HG03520 (cell line): Measurements from ENCODE around the gene CDK17.
"Not testable (repeated sequence)": the region's sequence is repeated elsewhere in the genome, so short reads cannot be mapped to it uniquely, and the experiment has no call there.

Source experiments
- ATAC-seq: cut with Tn5 transposase; IDR thresholded peaks from one replicate; pipeline ENCODE4 v1.9.1; 2021; ENCODE audit warnings: mild to moderate bottlenecking, moderate library complexity; ENCODE audit not compliant: unreplicated experiment

The CDK17 gene

DNA sequence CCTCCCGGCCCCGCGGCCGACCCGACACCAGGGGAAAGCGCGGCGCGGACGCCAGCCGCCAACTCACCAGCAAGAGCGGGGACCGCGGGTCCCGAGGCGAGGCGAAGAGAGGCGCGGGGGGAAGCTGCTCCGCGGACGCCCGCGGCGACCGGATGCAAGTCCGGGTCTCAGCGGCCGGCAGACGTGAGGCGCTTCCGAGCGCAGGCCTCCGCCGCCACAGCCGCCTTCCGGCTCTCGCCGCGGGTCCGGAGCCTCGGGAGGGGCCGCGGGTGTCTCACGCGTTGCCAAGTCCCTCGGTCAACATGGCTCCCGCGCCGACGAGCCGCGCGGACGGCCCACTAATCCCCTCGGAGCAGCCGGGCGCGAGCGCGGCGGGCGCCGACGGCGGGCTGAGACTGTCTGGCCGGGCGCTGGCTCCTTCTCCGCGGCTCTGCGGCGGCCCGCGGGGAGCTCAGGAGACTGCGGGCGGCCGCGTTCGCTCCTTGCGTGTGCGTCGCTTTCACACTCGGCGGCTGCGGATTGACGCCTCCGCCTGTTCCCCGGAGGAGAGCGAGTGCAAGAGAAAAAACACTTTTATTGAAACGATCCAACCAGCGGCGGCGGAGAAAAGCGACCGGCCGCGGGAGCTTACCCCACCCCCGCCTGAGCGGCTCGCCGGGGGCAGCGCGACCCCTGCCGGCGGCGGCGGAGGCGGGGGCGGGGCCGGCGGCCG is at the start of gene CDK17:
Gene CDK17, minus strand, starts transcription at position 521 of the 712 bp plus-strand sequence. CDS start 65,603 bp downstream, outside the sequence.
- ATAC-seq, result peak; percentile 39

GRCh38 chr12:96448300-96448699 is 48.1 kb upstream of the CDK17 start:
- ATAC-seq, result no peak

GRCh38 chr12:96447256-96447655 is 47.0 kb upstream of the CDK17 start:
- no peak for ATAC-seq

GRCh38 chr12:96445691-96446583 is 45.7 kb upstream of the CDK17 start:
- ATAC-seq, result peak; percentile 91

GRCh38 chr12:96444399-96444798 is 44.2 kb upstream of the CDK17 start:
- no peak for ATAC-seq

DNA sequence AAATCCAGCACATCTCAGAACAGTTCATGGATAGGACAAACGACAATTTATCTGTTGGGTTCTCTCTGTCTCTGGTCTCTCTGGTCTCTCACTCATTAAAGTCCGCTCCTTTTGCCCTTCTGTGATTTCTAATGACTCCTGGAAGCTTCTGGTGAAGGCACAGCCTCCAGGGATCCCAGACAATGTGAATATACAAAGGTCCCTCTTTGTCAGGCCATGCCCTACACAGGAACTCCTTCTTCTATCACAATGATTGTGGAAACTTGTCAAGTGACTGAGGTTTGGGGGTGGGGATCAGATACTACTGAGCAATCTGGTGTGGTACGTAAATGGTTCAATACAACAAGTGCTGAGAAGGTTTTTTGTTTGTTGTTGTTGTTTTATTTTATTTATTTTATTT is 42.7 kb upstream of the CDK17 start:
- ATAC-seq, result no peak

- ATAC-seq, result no peak
These were observed 41.6 kb upstream of the CDK17 start for GRCh38 chr12:96441816-96442215.

DNA sequence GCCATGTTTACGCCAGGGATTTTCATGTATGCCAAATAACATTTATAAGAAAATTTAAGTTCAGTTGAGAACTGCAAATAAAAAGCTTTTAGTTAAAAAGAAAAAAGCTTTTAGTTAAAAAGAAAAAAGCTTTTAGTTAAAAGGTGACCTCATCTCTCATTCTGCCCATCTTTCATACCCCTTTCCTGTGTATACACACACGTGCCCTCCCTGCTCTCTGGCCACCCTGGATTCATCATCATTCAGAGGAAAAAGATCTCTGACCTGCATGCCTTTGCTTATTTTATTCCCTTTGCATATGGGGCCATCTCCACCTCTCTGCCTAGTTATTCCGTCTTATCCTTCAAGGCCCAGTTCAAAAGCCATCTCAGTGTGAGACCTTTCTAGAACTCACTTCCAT is 38.1 kb upstream of the CDK17 start:
- ATAC-seq, result no peak

GRCh38 chr12:96437171-96437445 is 36.9 kb upstream of the CDK17 start:
- ATAC-seq, result no peak

GRCh38 chr12:96436366-96437170 is 36.3 kb upstream of the CDK17 start:
- ATAC-seq, result no peak

DNA sequence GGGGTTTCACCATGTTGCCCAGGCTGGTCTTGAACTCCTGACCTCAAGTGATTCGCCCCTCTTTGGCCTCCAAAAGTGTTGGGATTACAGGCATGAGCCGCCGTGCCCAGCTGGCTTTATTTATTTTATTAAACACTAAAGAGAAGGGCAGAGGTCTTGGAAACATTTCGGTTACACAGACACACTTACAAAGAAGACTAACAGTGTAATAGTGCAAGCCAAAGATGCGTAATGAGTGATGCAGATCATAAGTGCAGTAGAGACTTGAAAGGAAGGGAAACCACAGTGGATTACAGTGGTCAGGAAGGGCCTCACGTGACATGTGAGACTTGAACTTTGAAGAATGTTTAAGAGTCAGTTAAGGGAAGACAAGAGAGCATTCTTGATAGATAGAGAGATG is 33.9 kb upstream of the CDK17 start:
- peak; percentile 61 for ATAC-seq

DNA sequence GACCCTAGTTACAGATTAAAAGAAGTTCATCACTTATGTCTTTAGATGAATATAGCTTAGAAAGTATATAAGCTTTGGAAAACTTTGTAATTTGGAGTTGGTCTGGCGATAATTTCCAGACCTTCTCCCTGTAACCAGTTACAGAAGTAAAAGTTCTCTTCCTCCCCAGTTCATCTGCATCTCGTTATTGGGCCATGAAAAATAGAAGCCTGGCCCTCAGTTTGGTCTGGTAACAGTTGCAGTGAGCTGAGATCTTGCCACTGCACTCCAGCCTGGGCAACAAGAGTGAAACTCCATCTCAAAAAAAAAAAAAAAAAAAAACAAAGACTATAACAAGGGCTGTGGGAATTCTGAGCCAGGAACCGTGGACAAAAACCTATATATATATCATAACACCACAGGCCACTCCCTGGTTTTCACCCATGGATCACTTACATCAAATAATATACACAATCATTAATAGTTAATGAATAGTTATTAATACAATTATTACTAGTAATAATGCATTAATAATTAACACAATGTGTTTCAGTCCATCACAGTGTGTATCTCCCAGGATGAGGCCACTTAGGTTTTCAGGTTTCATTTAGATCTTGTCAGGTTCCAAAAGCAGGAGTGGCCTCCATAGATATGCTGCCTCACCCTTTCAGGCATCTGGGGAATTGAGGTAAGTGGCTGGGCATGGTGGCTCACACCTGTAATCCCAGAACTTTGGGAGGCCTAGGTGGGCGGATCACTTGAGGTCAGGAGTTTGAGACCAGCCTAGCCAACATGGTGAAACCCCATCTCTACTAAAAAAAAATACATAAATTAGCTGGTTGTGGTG is 32.5 kb upstream of the CDK17 start:
- ATAC-seq, result not testable (repeated sequence)

DNA sequence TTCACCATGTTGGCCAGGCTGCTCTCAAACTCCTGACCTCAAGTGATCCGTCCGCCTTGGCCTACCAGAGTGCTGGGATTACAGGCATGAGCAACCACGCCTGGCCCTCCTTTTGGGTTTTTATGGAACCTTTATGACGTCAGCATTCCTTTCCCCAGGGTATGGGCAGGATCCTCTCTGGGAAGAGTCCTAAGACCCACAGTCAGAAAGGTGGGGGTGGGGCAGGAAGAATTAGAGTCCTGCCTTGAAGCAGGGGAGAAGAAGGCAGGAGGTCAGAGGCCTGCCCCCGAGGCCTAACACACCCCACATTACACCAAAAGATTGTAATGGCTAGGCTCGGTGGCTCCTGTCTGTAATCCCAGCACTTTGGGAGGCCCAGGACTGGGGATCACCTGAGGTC is 30.8 kb upstream of the CDK17 start:
- no peak for ATAC-seq

DNA sequence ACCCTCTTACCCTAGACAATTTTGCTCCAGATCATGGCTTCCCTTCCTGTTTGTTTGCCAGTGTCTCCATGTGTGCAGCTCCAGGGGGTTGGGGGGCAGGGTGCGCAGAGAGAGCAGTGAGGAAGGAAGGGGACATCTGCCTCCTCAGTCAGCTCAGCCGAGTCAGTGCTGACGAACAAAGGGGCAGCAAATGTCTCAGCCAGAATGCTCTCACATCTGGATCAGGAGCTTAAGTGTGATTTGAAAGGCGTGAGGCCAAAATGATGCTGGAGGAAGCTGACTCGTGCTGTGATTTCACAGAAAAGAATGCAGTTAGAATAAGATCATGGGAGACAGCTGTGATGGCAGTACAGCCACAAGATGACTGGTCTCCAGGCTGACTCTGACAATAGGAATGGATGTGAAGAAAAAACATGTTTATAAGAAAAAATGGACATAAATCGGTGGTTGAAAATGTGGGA is 27.1 kb upstream of the CDK17 start:
- ATAC-seq, result no peak

- no peak for ATAC-seq
These were observed 25.7 kb upstream of the CDK17 start for GRCh38 chr12:96425951-96426350.

DNA sequence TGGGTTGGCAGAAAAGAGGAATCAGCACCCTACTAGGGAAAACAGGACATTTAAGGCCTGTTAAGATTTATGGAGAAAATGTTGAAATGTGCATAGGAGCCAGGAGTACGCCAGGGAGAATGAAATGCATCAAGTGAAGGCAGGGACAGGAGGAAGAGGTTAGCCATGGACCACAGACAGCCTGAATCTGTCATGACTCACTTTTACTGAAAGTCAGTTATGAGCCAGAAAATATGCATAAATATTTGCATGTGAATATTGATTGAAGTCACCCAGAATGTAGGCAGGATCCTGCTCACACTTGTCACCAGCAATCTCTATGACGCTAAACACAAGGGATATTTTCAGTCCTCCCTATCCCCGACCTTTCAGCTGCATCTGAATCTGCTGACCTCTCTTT is 25.1 kb upstream of the CDK17 start:
- ATAC-seq, result peak; percentile 84

- ATAC-seq, result no peak
These were observed 24.4 kb upstream of the CDK17 start for GRCh38 chr12:96424601-96425000.

GRCh38 chr12:96422192-96422591 is 22.0 kb upstream of the CDK17 start:
- no peak for ATAC-seq

DNA sequence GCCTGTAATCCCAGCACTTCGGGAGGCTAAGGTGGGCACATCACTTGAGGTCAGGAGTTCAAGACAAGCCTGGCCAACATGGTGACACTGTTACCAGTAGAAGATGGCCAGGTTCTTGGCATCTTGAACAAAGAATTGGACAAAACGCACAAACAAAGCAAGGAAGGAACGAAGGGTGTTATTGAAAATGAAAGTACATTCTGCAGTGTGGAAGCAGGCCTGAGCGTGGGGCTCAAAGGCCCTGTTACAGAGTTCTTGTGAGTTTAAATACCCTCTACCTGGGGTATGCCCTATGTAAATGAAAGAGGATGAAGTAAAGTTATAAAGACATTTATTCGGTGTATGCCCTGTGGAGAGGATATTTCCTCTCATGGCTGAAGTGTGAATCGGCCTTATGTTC is 20.8 kb upstream of the CDK17 start:
- ATAC-seq, result no peak

DNA sequence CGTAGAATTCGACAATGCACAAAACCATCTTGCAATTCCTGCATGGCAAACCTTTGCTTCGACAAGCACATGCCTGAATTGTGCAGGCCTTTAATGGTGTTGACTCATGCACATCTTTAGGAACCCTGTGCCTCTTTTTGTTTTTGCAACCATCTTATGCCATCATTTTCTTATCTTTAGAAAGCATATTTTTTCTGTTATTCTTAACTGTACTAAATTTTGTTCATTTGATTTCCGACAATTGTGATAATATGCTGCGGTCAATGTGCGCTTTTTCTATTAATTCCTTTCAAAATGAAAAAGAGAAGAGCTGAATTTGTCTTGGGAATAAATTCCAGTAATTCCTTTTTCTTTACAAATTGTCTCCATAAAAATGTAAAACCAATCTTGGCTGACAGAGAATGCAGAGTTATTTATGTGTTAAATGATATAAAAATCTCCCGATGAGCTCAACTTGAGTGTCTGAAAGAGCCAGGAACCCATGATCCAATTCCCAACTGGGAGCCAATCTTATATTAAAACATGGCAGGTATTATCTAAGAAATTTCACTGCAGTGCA is 20.1 kb upstream of the CDK17 start:
- ATAC-seq, result no peak
